WTC11 (cell line): ENCODE results near the gene EEF2. TPM values are rescaled to one million over a fixed set of nuclear protein-coding genes. Genes with fewer than 3 reads are reported as not detected.

Source experiments
- ATAC-seq: fragments of 200-7000 bp; cut with Tn5 transposase; 2 replicates; pipeline ENCODE4 v1.10.0; 2021; ENCODE audit warnings: mild to moderate bottlenecking, moderate library complexity
- CTCF ChIA-PET: fragments of 300-600 bp; sonication (Branson Sonifier 250); formaldehyde crosslinking; loops from one replicate; lab custom pipeline; 2021; ENCODE audit warnings: antibody characterized with exemption; lab: Charles Lee
- POLR2A ChIA-PET: fragments of 350-600 bp; sonication (Branson Sonifier 250); formaldehyde crosslinking; loops from one replicate; lab custom pipeline; 2021; ENCODE audit warnings: antibody characterized with exemption; lab: Charles Lee
- DNase-seq: peaks from one replicate; pipeline ENCODE4 v3.0.0; 2021; ENCODE audit warnings: low spot score
- H3K27ac Mint-ChIP-seq: 2 replicates; pipeline ENCODE4 v1.8.0; 2021; ENCODE audit warnings: mixed read lengths
- H3K27me3 Mint-ChIP-seq: 2 replicates; pipeline ENCODE4 v1.8.0; 2021; ENCODE audit warnings: low read depth, mild to moderate bottlenecking, moderate library complexity, mixed read lengths
- H3K36me3 Mint-ChIP-seq: 2 replicates; pipeline ENCODE4 v1.8.0; 2021; ENCODE audit warnings: mixed read lengths
- H3K4me1 Mint-ChIP-seq: 2 replicates; pipeline ENCODE4 v1.8.0; 2022; ENCODE audit warnings: mixed read lengths
- H3K4me3 Mint-ChIP-seq: 2 replicates; pipeline ENCODE4 v1.8.0; 2021; ENCODE audit warnings: mild to moderate bottlenecking, moderate library complexity, mixed read lengths
- H3K9me3 Mint-ChIP-seq: 2 replicates; pipeline ENCODE4 v1.8.0; 2021; ENCODE audit warnings: mixed read lengths
- AFF4 ChIP-seq: sonication (generic); formaldehyde crosslinking; IDR thresholded peaks from 2 replicates; pipeline ENCODE4 v1.8.1; 2023; ENCODE audit warnings: mild to moderate bottlenecking, missing genetic modification reagents, borderline replicate concordance
- ELF4 ChIP-seq: sonication (generic); formaldehyde crosslinking; IDR thresholded peaks from 2 replicates; pipeline ENCODE4 v1.8.1; 2022; ENCODE audit warnings: low read depth, mild to moderate bottlenecking, moderate library complexity, missing genetic modification reagents
- FOXJ3 ChIP-seq: sonication (generic); formaldehyde crosslinking; IDR thresholded peaks from 2 replicates; pipeline ENCODE4 v1.9.0; 2021; ENCODE audit warnings: missing genetic modification reagents, mild to moderate bottlenecking, borderline replicate concordance
- GRHL2 ChIP-seq: fragments of 250-450 bp; sonication (Bioruptor Pico); IDR thresholded peaks from 2 replicates; pipeline ENCODE4 v1.8.0; 2022; ENCODE audit warnings: mild to moderate bottlenecking, moderate library complexity; ENCODE audit not compliant: insufficient replicate concordance, severe bottlenecking
- HMGA2 ChIP-seq: fragments of 250-450 bp; sonication (Bioruptor Pico); IDR thresholded peaks from 2 replicates; pipeline ENCODE4 v1.4.0; 2021; ENCODE audit warnings: mild to moderate bottlenecking, moderate library complexity
- JAZF1 ChIP-seq: fragments of 250-450 bp; sonication (Bioruptor Pico); IDR thresholded peaks from 2 replicates; pipeline ENCODE4 v1.9.0; 2021; ENCODE audit warnings: moderate library complexity, mild to moderate bottlenecking, inconsistent platforms
- OVOL2 ChIP-seq: fragments of 250-450 bp; sonication (Bioruptor Pico); IDR thresholded peaks from 2 replicates; pipeline ENCODE4 v1.9.0; 2021; ENCODE audit warnings: mild to moderate bottlenecking, borderline replicate concordance
- PRDM15 ChIP-seq: sonication (generic); formaldehyde crosslinking; IDR thresholded peaks from 2 replicates; pipeline ENCODE4 v1.8.0; 2022; ENCODE audit warnings: missing genetic modification reagents
- TEAD4 ChIP-seq: sonication (generic); formaldehyde crosslinking; IDR thresholded peaks from 2 replicates; pipeline ENCODE4 v1.8.0; 2022; ENCODE audit warnings: mild to moderate bottlenecking, missing genetic modification reagents
- ZNF138 ChIP-seq: sonication (generic); formaldehyde crosslinking; conservative IDR thresholded peaks from 2 replicates; pipeline ENCODE4 v1.8.1; 2022; ENCODE audit warnings: mild to moderate bottlenecking, moderate library complexity, missing genetic modification reagents
- ZNF512 ChIP-seq: sonication (generic); formaldehyde crosslinking; IDR thresholded peaks from 2 replicates; pipeline ENCODE4 v1.8.1; 2022; ENCODE audit warnings: missing genetic modification reagents, borderline replicate concordance
- total RNA-seq: library from RNA; stranded (reverse); gene quantifications from 3 replicates; pipeline ENCODE4 v1.2.3, GENCODE V29; 2021
- TF ChIP-seq, protein P1 (sequence below): fragments of 250-450 bp; sonication (Bioruptor Pico); IDR thresholded peaks from 2 replicates; pipeline ENCODE4 v1.9.0; 2021; ENCODE audit warnings: mild to moderate bottlenecking, borderline replicate concordance
- TF ChIP-seq, protein P2 (sequence below): sonication (generic); formaldehyde crosslinking; conservative IDR thresholded peaks from 2 replicates; pipeline ENCODE4 v1.8.1; 2022; ENCODE audit warnings: mild to moderate bottlenecking, missing genetic modification reagents

Gene EEF2
- total RNA-seq, 1 experiment from 2014 or later = 3,572 TPM

- TF ChIP-seq GRHL2 (CRISPR knock-in tag) (no peak), FOXJ3 (CRISPR knock-in tag) (no peak), OVOL2 (no peak), HMGA2 (no peak), ZNF512 (CRISPR knock-in tag) (no peak), PRDM15 (no peak)
- TF ChIP-seq, protein P1, sequence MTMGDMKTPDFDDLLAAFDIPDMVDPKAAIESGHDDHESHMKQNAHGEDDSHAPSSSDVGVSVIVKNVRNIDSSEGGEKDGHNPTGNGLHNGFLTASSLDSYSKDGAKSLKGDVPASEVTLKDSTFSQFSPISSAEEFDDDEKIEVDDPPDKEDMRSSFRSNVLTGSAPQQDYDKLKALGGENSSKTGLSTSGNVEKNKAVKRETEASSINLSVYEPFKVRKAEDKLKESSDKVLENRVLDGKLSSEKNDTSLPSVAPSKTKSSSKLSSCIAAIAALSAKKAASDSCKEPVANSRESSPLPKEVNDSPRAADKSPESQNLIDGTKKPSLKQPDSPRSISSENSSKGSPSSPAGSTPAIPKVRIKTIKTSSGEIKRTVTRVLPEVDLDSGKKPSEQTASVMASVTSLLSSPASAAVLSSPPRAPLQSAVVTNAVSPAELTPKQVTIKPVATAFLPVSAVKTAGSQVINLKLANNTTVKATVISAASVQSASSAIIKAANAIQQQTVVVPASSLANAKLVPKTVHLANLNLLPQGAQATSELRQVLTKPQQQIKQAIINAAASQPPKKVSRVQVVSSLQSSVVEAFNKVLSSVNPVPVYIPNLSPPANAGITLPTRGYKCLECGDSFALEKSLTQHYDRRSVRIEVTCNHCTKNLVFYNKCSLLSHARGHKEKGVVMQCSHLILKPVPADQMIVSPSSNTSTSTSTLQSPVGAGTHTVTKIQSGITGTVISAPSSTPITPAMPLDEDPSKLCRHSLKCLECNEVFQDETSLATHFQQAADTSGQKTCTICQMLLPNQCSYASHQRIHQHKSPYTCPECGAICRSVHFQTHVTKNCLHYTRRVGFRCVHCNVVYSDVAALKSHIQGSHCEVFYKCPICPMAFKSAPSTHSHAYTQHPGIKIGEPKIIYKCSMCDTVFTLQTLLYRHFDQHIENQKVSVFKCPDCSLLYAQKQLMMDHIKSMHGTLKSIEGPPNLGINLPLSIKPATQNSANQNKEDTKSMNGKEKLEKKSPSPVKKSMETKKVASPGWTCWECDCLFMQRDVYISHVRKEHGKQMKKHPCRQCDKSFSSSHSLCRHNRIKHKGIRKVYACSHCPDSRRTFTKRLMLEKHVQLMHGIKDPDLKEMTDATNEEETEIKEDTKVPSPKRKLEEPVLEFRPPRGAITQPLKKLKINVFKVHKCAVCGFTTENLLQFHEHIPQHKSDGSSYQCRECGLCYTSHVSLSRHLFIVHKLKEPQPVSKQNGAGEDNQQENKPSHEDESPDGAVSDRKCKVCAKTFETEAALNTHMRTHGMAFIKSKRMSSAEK = no peak
- TF ChIP-seq, protein P2, sequence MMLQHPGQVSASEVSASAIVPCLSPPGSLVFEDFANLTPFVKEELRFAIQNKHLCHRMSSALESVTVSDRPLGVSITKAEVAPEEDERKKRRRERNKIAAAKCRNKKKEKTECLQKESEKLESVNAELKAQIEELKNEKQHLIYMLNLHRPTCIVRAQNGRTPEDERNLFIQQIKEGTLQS (CRISPR knock-in tag) = no peak
Measured at GRCh38 chr19:3959766-3960131, 25.5 kb downstream of the EEF2 start (continued).

DNA sequence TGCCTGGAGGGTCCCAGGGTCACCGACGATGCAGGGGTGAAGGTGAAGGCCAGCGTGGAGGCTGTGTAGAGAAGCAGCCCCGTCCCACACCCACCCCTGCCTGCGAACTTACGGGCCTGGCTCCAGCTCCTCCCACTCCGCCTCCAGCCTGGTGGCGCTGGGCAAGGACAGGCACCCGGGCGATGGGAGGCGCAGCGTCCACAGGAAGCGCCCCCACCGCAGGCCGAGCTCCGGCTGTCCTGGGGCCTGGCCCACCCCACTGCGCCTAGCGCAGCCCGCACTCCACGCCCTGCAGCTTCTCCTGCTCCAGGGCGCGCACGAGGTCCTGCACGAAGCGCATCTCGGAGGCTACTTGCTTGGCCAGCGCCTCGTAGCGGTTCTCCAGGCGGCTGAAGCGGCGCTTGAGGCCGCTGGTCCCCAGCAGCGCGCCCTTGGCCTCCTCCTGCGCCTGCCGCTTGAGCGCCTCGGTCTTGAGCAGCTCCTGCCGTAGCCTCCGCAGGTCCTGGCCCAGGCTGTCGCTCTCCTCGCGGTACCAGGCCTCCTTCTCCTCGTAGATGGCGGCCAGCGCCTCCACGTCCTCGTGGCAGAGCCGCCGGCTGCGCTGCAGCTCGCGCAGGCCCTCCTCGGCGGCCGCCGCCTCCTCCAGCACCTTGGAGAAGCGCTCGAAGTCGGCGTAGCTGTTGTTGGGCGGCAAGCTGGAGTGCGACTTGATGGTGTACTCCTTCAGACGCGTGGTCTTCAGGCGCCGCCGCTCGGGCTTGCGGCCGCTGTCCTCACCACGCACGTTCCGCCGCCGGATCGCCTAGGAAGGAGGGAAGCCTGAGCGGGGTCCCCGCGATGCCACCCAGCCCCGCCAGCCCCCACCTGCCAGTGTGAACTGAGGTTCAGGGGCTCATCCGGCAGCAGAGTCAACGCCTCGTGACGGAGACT lies 26.2 kb downstream of the EEF2 start:
- no peaks in the 10 kb centered on the region for H3K27me3 Mint-ChIP-seq
- H3K4me1 Mint-ChIP-seq = no peaks in the 10 kb centered on the region
- H3K36me3 Mint-ChIP-seq = peaks cover 15% of the 10 kb centered on the region
- DNase-seq (no peak), ATAC-seq (no peak)
- ChIA-PET POLR2A (interaction anchor here (1.6 kb wide), 1 partner anchor 10 kb away, joined by 4 read pairs; no protein-coding TSS in a partner anchor), CTCF (interaction anchor here (0.9 to 1.2 kb wide), 2 partner anchors 28 to 137 kb away, joined by 3 to 9 read pairs; no protein-coding TSS in a partner anchor)
- H3K9me3 Mint-ChIP-seq = no peaks in the 10 kb centered on the region
- no peak overlapping the region for H3K4me3 Mint-ChIP-seq
- H3K27ac Mint-ChIP-seq = no peak overlapping the region
- TF ChIP-seq, protein P2 (CRISPR knock-in tag) = no peak
- TF ChIP-seq JAZF1 (CRISPR knock-in tag) = no peak
- no peak for TF ChIP-seq ZNF138 (CRISPR knock-in tag)
- TF ChIP-seq, protein P1 = no peak
- TF ChIP-seq ELF4 (CRISPR knock-in tag) = no peak
- TF ChIP-seq AFF4 (CRISPR knock-in tag) = no peak
- TF ChIP-seq TEAD4 (CRISPR knock-in tag) = no peak
